IMR-90 (cell line): Measurements from ENCODE around the gene C3orf18. TPM values are rescaled to one million over a fixed set of nuclear protein-coding genes. Genes with fewer than 3 reads are reported as not detected.

Experiments
- ATAC-seq: fragments of 200-7000 bp; cut with Tn5 transposase; 2 replicates; pipeline ENCODE4 v1.9.1; 2020; ENCODE audit warnings: low read depth, mild to moderate bottlenecking, moderate library complexity
- BruUV-seq: library from RNA; stranded (reverse); fragments of 400-500 nt; replicated peaks from 2 replicates; lab custom pipeline; 2021; lab: Mats Ljungman, UMichigan
- CTCF ChIA-PET: fragments of 300-600 bp; formaldehyde crosslinking; extraction: SDS; loops from one replicate; lab custom pipeline; 2021; ENCODE audit warnings: antibody characterized with exemption; lab: Yijun Ruan, JAX
- POLR2A ChIA-PET: fragments of 300-600 bp; sonication (Branson Sonifier 250); formaldehyde crosslinking; loops from one replicate; lab custom pipeline; 2022; ENCODE audit warnings: antibody characterized with exemption; ENCODE audit not compliant: unreplicated experiment; lab: Charles Lee
- DNase-seq: peaks from one replicate; pipeline ENCODE4 v3.0.0; 2013
- H2AFZ ChIP-seq: replicated peaks from 2 replicates; pipeline ENCODE3; 2013; ENCODE audit warnings: low read length, mild to moderate bottlenecking; ENCODE audit not compliant: poor library complexity
- H2AK5ac ChIP-seq: 2 replicates; pipeline ENCODE4 v1.6.1; 2013; ENCODE audit warnings: low read depth, low read length, inconsistent platforms
- H2AK9ac ChIP-seq: replicated peaks from 2 replicates; pipeline ENCODE3; 2013; ENCODE audit warnings: mild to moderate bottlenecking, low read depth, low read length, moderate library complexity; ENCODE audit not compliant: poor library complexity
- H2BK120ac ChIP-seq: 2 replicates; pipeline ENCODE4 v1.6.1; 2013; ENCODE audit warnings: low read depth, low read length, inconsistent platforms
- H2BK15ac ChIP-seq: 3 replicates; pipeline ENCODE4 v1.6.1; 2013; ENCODE audit warnings: low read depth, low read length, inconsistent platforms
- H2BK20ac ChIP-seq: 2 replicates; pipeline ENCODE4 v1.6.1; 2013; ENCODE audit warnings: low read depth, mild to moderate bottlenecking, inconsistent platforms, low read length, moderate library complexity
- H2BK5ac ChIP-seq: 2 replicates; pipeline ENCODE4 v1.6.1; 2013; ENCODE audit warnings: mild to moderate bottlenecking, low read depth, low read length, inconsistent platforms; ENCODE audit not compliant: poor library complexity, severe bottlenecking
- H3K14ac ChIP-seq: replicated peaks from 2 replicates; pipeline ENCODE4 v1.6.1; 2013; ENCODE audit warnings: low read depth, low read length, inconsistent platforms
- H3K18ac ChIP-seq: 2 replicates; pipeline ENCODE4 v1.6.1; 2013; ENCODE audit warnings: low read depth, low read length, control low read depth
- H3K23ac ChIP-seq: 2 replicates; pipeline ENCODE4 v1.6.1; 2013; ENCODE audit warnings: low read depth, low read length, inconsistent platforms
- H3K27ac ChIP-seq: 2 replicates; pipeline ENCODE4 v1.5.1; 2013; ENCODE audit warnings: mild to moderate bottlenecking, control low read depth, low read length; ENCODE audit not compliant: insufficient read depth
- H3K27me3 ChIP-seq: 2 replicates; pipeline ENCODE4 v1.6.1; 2013; ENCODE audit warnings: low read length; ENCODE audit not compliant: control insufficient read depth, insufficient read depth
- H3K36me3 ChIP-seq: 2 replicates; pipeline ENCODE4 v1.6.1; 2013; ENCODE audit warnings: low read length, mixed read lengths; ENCODE audit not compliant: control insufficient read depth, insufficient read depth
- H3K4ac ChIP-seq: 2 replicates; pipeline ENCODE4 v1.6.1; 2013; ENCODE audit warnings: low read depth, low read length, inconsistent platforms
- H3K4me1 ChIP-seq: 2 replicates; pipeline ENCODE4 v1.6.1; 2013; ENCODE audit warnings: low read length, mixed read lengths; ENCODE audit not compliant: control insufficient read depth, insufficient read depth
- H3K4me2 ChIP-seq: 2 replicates; pipeline ENCODE4 v1.6.1; 2013; ENCODE audit warnings: low read depth, mild to moderate bottlenecking, control low read depth, low read length, moderate library complexity
- H3K4me3 ChIP-seq: 2 replicates; pipeline ENCODE4 v1.5.1; 2013; ENCODE audit warnings: low read depth, mild to moderate bottlenecking, control low read depth, low read length, moderate library complexity; ENCODE audit not compliant: insufficient read depth
- H3K56ac ChIP-seq: 2 replicates; pipeline ENCODE4 v1.6.1; 2013; ENCODE audit warnings: low read length, inconsistent platforms; ENCODE audit not compliant: insufficient read depth; ENCODE audit errors: extremely low read depth
- H3K79me1 ChIP-seq, 2 experiments: 2 replicates each; pipeline ENCODE4 v1.6.1; 2013; ENCODE audit warnings: low read length in 2 of 2, inconsistent platforms in 1 of 2, low read depth in 1 of 2
- H3K9ac ChIP-seq: 2 replicates; pipeline ENCODE4 v1.6.1; 2013; ENCODE audit warnings: low read depth, low read length, control low read depth
- H3K9me1 ChIP-seq: 2 replicates; pipeline ENCODE4 v1.6.1; 2013; ENCODE audit warnings: low read length, inconsistent platforms; ENCODE audit not compliant: insufficient read depth
- H3K9me3 ChIP-seq: 2 replicates; pipeline ENCODE4 v1.6.1; 2013; ENCODE audit warnings: low read length; ENCODE audit not compliant: control insufficient read depth, insufficient read depth
- H4K20me1 ChIP-seq: 2 replicates; pipeline ENCODE4 v1.6.1; 2013; ENCODE audit warnings: low read length, inconsistent platforms; ENCODE audit not compliant: insufficient read depth
- H4K5ac ChIP-seq: 2 replicates; pipeline ENCODE4 v1.6.1; 2013; ENCODE audit warnings: mild to moderate bottlenecking, low read depth, low read length, control low read depth
- H4K8ac ChIP-seq, 2 experiments: 2 replicates each; pipeline ENCODE4 v1.6.1; 2013; ENCODE audit warnings: low read depth in 2 of 2, low read length in 2 of 2, control low read depth in 1 of 2, inconsistent platforms in 1 of 2
- H4K91ac ChIP-seq: 2 replicates; pipeline ENCODE4 v1.6.1; 2013; ENCODE audit warnings: low read depth, low read length, inconsistent platforms; ENCODE audit not compliant: insufficient read depth
- BHLHE40 ChIP-seq: fragments of 150-350 bp; IDR thresholded peaks from 2 replicates; pipeline ENCODE4 v1.6.1; 2016; ENCODE audit warnings: mild to moderate bottlenecking, low read depth, low read length
- CEBPB ChIP-seq: IDR thresholded peaks from 2 replicates; pipeline ENCODE4 v1.6.1; 2012; ENCODE audit warnings: low read depth, low read length, improper control_type of control experiment
- CHD1 ChIP-seq: IDR thresholded peaks from 2 replicates; pipeline ENCODE4 v1.6.1; 2012; ENCODE audit warnings: low read depth, low read length, improper control_type of control experiment
- ELK1 ChIP-seq: fragments of 150-350 bp; IDR thresholded peaks from 2 replicates; pipeline ENCODE4 v1.6.1; 2016; ENCODE audit warnings: low read depth, mild to moderate bottlenecking, low read length, moderate library complexity, borderline replicate concordance
- FOS ChIP-seq: fragments of 150-350 bp; IDR thresholded peaks from 2 replicates; pipeline ENCODE4 v1.6.1; 2016; ENCODE audit warnings: low read depth, low read length
- MAFK ChIP-seq: IDR thresholded peaks from 2 replicates; pipeline ENCODE4 v1.6.1; 2012; ENCODE audit warnings: low read depth, low read length, improper control_type of control experiment
- MAZ ChIP-seq: IDR thresholded peaks from 2 replicates; pipeline ENCODE4 v1.6.1; 2012; ENCODE audit warnings: low read depth, mild to moderate bottlenecking, low read length, improper control_type of control experiment, moderate library complexity, borderline replicate concordance
- MXI1 ChIP-seq: IDR thresholded peaks from 2 replicates; pipeline ENCODE4 v1.6.1; 2012; ENCODE audit warnings: low read depth, mild to moderate bottlenecking, low read length, moderate library complexity, borderline replicate concordance
- NFE2L2 ChIP-seq: fragments of 150-350 bp; IDR thresholded peaks from 2 replicates; pipeline ENCODE4 v1.6.1; 2016; ENCODE audit warnings: low read depth, mild to moderate bottlenecking, low read length
- POLR2A ChIP-seq: IDR thresholded peaks from 2 replicates; pipeline ENCODE4 v1.6.1; 2012; ENCODE audit warnings: mild to moderate bottlenecking, low read depth, low read length
- RAD21 ChIP-seq: IDR thresholded peaks from 2 replicates; pipeline ENCODE4 v1.6.1; 2012; ENCODE audit warnings: low read length, improper control_type of control experiment
- RCOR1 ChIP-seq: IDR thresholded peaks from 2 replicates; pipeline ENCODE4 v1.6.1; 2012; ENCODE audit warnings: mild to moderate bottlenecking, low read length, improper control_type of control experiment; ENCODE audit not compliant: insufficient replicate concordance
- RFX5 ChIP-seq: IDR thresholded peaks from 2 replicates; pipeline ENCODE4 v1.8.0; 2012; ENCODE audit warnings: low read depth, mild to moderate bottlenecking, low read length, moderate library complexity
- SMC3 ChIP-seq: fragments of 150-350 bp; IDR thresholded peaks from 2 replicates; pipeline ENCODE4 v1.6.1; 2016; ENCODE audit warnings: low read depth, mild to moderate bottlenecking, antibody characterized with exemption, low read length, moderate library complexity
- USF2 ChIP-seq: fragments of 150-350 bp; IDR thresholded peaks from 2 replicates; pipeline ENCODE4 v1.6.1; 2017; ENCODE audit warnings: mild to moderate bottlenecking, antibody characterized with exemption, low read length, low read depth
- WGBS, 2 experiments: methylation state at CpG; one replicate each; pipeline versions ENCODE4 v1.1.5 to v1.1.7; 2013; ENCODE audit warnings: missing lambda C conversion rate in 2 of 2; ENCODE audit not compliant: insufficient read length in 1 of 2; ENCODE audit errors: extremely low coverage in 2 of 2; 5-methylcytosine and 5-hydroxymethylcytosine counted together
- dilution Hi-C: fragments of 300-500 bp; cut with HindIII; formaldehyde crosslinking; loops from one replicate; pipeline ENCODE4 v1.14.3; 2018; ENCODE audit warnings: low sequenced_read_pairs; ENCODE audit not compliant: unreplicated experiment
- in situ Hi-C: fragments of 300-500 bp; cut with MboI; formaldehyde crosslinking; loops from 3 replicates; pipeline ENCODE4 v1.14.3; 2019; ENCODE audit warnings: low sequenced_read_pairs, inconsistent platforms, mixed read lengths
- intact Hi-C: fragments of 100-400 bp; cut with micrococcal nuclease; formaldehyde crosslinking; loops from 2 replicates; pipeline ENCODE4 v1.10.0; 2022
- polyA plus RNA-seq, 3 experiments: library from polyadenylated mRNA; depleted of rRNA; stranded (reverse); fragments of >200 nt; gene quantifications; 2 replicates each; pipeline ENCODE4 v1.2.3, GENCODE V29; 2012; ENCODE audit warnings: low replicate concordance in 1 of 3
- total RNA-seq: library from RNA; depleted of rRNA; stranded (reverse); fragments of >200 nt; gene quantifications from 2 replicates; pipeline ENCODE4 v1.2.3, GENCODE V29; 2012
- TF ChIP-seq, protein P1 (sequence below): conservative IDR thresholded peaks from 2 replicates; pipeline ENCODE4 v1.5.1; 2012; ENCODE audit warnings: mild to moderate bottlenecking, low read depth, low read length, improper control_type of control experiment

Gene C3orf18
- total and polyA plus RNA-seq, 2 of the 4 experiments (the other 2 are of a cell fraction), result 6.8 to 10.6 TPM

GRCh38 chr3:50604110-50604621, 36.6 kb upstream of the C3orf18 start:
- Histone ChIP-seq H4K5ac (no peak overlapping the region), H3K4ac (no peak overlapping the region), H2AK9ac (no peak overlapping the region), H4K8ac (no peak overlapping the region), H3K4me2 (no peak overlapping the region), H3K14ac (no peak overlapping the region), H4K91ac (no peak overlapping the region), H3K4me1 (peaks cover 22% of the 10 kb centered on the region), H2AK5ac (no peak overlapping the region), H3K4me3 (no peak overlapping the region), H3K79me1 (peaks cover 0 to 4% of the 10 kb centered on the region in 2 experiments; a peak in 2 of 4 replicates), H4K20me1 (no peaks in the 10 kb centered on the region), H3K9me3 (no peaks in the 10 kb centered on the region), H3K9me1 (peaks cover 23% of the 10 kb centered on the region), H3K18ac (no peak overlapping the region), H2BK5ac (no peak overlapping the region), H3K27ac (no peak overlapping the region), H3K9ac (no peak overlapping the region), H2BK120ac (no peak overlapping the region), H3K27me3 (no peaks in the 10 kb centered on the region), H3K23ac (no peak overlapping the region), H2BK20ac (no peak overlapping the region), H3K36me3 (peaks cover 28% of the 10 kb centered on the region; the same call in 1 of the 2 replicates), H2BK15ac (no peak overlapping the region), H3K56ac (no peak overlapping the region), H2AFZ (no peak overlapping the region)
- dilution Hi-C loops, result no loop called here
- no peak for DNase-seq
- ChIA-PET CTCF (interaction anchor here (1.5 kb wide), 1 partner anchor 12 kb away, joined by 4 read pairs; no protein-coding TSS in a partner anchor), POLR2A (no interaction called here)
- ATAC-seq, result no peak
- in situ Hi-C loops, result loop anchor here (25.0 kb wide), 1 partner anchor 1083 kb away; no protein-coding TSS in a partner anchor
- TF ChIP-seq SMC3 (no peak), RCOR1 (no peak), NFE2L2 (no peak), MXI1 (no peak), POLR2A (no peak), USF2 (no peak), RAD21 (no peak), CEBPB (no peak), MAZ (no peak), BHLHE40 (no peak), RFX5 (no peak), FOS (no peak), MAFK (no peak), ELK1 (no peak), CHD1 (no peak)
- TF ChIP-seq, protein P1, sequence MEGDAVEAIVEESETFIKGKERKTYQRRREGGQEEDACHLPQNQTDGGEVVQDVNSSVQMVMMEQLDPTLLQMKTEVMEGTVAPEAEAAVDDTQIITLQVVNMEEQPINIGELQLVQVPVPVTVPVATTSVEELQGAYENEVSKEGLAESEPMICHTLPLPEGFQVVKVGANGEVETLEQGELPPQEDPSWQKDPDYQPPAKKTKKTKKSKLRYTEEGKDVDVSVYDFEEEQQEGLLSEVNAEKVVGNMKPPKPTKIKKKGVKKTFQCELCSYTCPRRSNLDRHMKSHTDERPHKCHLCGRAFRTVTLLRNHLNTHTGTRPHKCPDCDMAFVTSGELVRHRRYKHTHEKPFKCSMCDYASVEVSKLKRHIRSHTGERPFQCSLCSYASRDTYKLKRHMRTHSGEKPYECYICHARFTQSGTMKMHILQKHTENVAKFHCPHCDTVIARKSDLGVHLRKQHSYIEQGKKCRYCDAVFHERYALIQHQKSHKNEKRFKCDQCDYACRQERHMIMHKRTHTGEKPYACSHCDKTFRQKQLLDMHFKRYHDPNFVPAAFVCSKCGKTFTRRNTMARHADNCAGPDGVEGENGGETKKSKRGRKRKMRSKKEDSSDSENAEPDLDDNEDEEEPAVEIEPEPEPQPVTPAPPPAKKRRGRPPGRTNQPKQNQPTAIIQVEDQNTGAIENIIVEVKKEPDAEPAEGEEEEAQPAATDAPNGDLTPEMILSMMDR, result no peak
- no TSS peak for BruUV-seq
- intact Hi-C loops, result no loop called here
- WGBS, 2 experiments, result 40% methylated on average over 1 of the region's 5 CpGs; no CpG with 5 or more reads in 1 of the 2 experiments
